ENCODE data around the gene NDRG3. TPM values are rescaled to one million over a fixed set of nuclear protein-coding genes. Genes with fewer than 3 reads are reported as not detected.
"Not testable (repeated sequence)": the region's sequence is repeated elsewhere in the genome, so short reads cannot be mapped to it uniquely, and the experiment has no call there.

Gene NDRG3
- total RNA-seq, 1 donor from 2014 or later = 26.8 TPM

DNA sequence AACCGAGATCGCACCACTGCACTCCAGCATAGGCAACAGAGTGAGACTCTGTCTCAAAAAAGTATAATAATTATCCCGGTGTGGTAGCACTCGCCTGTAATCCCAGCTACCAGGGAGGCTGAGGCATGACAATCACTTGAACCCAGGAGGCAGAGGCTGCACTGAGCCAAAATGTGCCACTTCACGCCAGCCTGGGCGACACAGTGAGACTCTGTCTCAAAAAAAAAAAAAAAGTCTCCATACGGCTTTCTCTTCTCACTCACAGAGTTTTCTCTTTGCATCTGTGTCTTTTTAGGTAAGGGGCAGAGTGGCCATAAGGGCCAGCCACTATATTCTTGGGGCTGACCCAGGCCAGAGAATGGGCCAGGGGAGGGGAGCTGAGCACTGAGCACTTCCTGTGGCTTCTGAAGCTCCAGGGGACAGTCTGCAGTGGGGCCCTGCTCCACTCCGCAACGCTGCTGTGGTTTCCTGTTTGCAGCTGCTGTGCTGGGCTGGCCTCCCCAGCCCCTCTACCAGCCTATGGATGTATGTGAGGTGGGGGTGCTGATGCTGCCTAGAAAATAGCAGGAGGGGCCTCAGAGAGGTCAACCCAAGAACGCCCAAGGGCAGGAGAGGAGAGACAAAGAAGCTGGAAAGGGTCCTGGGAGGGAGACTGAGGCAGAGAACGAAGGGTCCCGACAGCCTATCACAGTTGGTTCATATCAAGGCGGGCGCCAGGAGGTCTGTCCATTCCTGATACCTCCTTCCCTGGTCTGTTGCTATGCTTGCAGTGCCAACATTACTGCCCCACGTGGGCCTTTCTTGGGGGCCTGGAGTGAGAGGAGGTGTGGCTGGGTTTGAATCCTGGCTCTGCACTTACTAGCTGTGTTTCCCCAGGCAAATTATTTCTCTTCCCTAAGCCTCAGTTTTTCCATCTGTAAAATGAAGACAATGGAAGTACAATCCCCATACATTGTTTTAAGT lies 115.9 kb downstream of the NDRG3 start:
- peak overlapping the region; percentile 60 for H3K4me3 Mint-ChIP-seq (ENCODE audit: low read depth)
- H3K36me3 Mint-ChIP-seq (ENCODE audit: low read depth) = peaks cover 75% of the 10 kb centered on the region
- no peaks in the 10 kb centered on the region for H3K27me3 Mint-ChIP-seq (ENCODE audit: low read depth)
- intact Hi-C loops (cut with micrococcal nuclease) = no loop called here
- peak; percentile 45 for DNase-seq (ENCODE audit: low spot score)
- H3K9me3 Mint-ChIP-seq = no peaks in the 10 kb centered on the region
- peaks cover 25% of the 10 kb centered on the region for H3K4me1 Mint-ChIP-seq (ENCODE audit: low read depth)
- H3K27ac Mint-ChIP-seq = peak overlapping the region; percentile 92

DNA sequence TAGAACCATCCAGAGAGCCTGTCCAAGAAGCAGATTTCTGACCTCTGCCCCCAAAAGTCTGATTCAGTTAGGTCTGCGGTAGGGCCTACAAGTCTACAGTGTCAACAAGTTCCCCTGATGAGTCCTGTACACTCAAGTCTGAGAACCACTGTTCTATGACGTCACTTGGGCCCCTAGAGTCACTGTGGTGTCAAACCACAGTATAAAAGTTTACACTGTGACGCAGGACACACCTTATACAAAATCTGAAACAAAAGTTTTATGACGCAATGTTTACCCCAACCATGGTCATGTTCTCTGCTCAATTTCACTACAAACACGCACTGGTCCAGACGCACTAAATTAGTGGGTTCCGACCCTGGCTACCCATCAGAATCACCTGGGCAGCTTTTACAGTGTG lies 117.8 kb downstream of the NDRG3 start:
- DNase-seq (ENCODE audit: low spot score) = no peak
- Mint-ChIP-seq H3K27ac (peak overlapping the region; percentile 28), H3K36me3 (ENCODE audit: low read depth) (peaks cover 83% of the 10 kb centered on the region)

DNA sequence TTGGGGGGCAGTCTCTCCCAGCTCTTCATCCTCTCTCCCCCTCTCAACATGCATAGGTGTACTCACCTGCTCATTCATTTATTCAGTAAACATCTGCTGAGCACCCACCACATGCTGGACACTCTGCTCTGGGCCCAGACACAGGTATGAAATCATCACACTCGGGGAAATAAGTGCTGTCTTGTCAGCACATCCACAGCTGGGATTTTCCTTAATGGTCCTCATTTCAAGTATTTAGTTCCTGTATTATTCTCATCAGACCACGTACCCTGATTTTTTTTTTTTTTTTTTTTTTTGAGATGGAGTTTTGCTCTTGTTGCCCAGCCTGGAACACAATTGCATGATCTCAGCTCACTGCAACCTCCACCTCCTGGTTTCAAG lies 121.0 kb downstream of the NDRG3 start:
- peaks cover 21% of the 10 kb centered on the region for H3K4me1 Mint-ChIP-seq (ENCODE audit: low read depth)
- peaks cover 59% of the 10 kb centered on the region for H3K36me3 Mint-ChIP-seq (ENCODE audit: low read depth)
- DNase-seq (ENCODE audit: low spot score) = no peak
- no peaks in the 10 kb centered on the region for H3K9me3 Mint-ChIP-seq
- no peak overlapping the region for H3K27ac Mint-ChIP-seq
- H3K27me3 Mint-ChIP-seq (ENCODE audit: low read depth) = no peaks in the 10 kb centered on the region
- no peak overlapping the region for H3K4me3 Mint-ChIP-seq (ENCODE audit: low read depth)
- intact Hi-C loops (cut with micrococcal nuclease) = no loop called here

More for the DNA sequence above, 117.8 kb downstream of the NDRG3 start:
- no peaks in the 10 kb centered on the region for H3K27me3 Mint-ChIP-seq (ENCODE audit: low read depth)
- no peak overlapping the region for H3K4me3 Mint-ChIP-seq (ENCODE audit: low read depth)
- intact Hi-C loops (cut with micrococcal nuclease) = no loop called here
- peaks cover 29% of the 10 kb centered on the region for H3K4me1 Mint-ChIP-seq (ENCODE audit: low read depth)
- H3K9me3 Mint-ChIP-seq = no peaks in the 10 kb centered on the region

DNA sequence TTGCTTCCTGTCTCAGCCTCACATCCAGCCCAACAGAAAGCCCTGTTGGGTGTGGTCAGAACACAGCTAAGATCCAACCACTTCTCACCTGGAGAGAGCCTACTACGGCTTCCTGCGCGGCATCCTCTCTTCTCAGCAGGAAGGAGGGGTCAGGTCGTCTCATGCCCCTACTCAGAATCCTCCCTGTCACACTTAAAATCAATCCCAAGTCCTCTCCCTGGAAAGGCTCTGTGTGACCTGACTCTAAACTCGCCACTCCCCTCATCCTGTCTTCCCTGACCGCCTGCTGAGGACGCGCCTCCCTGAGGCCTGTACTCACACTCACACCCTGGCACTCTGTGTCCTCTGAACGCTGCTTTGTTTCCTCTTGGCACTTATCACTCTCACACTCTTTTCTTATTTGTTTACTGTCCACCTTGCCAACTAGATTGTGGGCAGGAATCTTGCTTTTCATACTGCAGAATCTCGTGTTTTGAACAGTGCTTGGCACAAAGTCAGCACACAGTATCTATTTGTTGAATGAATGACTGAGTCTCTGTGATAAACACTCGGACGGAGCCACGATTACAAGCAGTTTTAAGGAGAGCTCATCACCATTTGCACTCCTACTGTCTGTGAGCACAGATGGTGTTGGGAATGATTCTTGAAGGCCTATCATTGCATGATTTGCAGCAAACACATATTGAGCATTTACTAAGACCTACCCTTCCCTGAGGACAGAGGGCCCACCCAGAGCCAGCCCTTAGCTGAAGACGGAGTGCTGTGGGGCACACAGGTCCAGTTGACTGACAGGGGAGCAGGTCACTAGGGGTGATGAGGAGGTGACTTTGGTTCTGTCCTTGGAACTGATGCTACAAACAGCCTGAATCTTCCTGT lies 121.6 kb downstream of the NDRG3 start:
- intact Hi-C loops (cut with micrococcal nuclease) = no loop called here
- H3K4me3 Mint-ChIP-seq (ENCODE audit: low read depth) = no peak overlapping the region
- no peak for DNase-seq (ENCODE audit: low spot score)
- peaks cover 15% of the 10 kb centered on the region for H3K4me1 Mint-ChIP-seq (ENCODE audit: low read depth)
- H3K36me3 Mint-ChIP-seq (ENCODE audit: low read depth) = peaks cover 53% of the 10 kb centered on the region
- no peaks in the 10 kb centered on the region for H3K9me3 Mint-ChIP-seq
- H3K27me3 Mint-ChIP-seq (ENCODE audit: low read depth) = no peaks in the 10 kb centered on the region
- peak overlapping the region; percentile 16 for H3K27ac Mint-ChIP-seq

DNA sequence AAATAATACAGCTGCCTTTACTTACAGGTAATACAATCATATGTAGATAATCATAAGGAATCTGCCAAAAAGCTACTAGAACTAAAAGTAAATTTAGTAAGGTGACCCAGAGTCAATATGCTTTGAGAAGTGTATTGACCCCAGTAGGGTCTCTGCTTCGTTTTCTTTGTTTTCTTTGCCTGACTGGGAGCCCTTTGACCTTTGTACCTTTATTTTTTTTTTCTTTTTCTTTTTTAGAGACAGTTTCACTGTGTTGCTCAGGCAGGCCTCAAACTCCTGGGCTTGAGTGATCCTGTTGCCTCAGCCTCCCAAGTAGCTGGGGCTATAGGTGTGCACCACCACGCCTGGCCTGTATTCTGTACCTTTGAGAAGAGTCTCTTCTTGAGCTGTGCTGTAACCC lies 122.4 kb downstream of the NDRG3 start:
- H3K36me3 Mint-ChIP-seq (ENCODE audit: low read depth) = peaks cover 52% of the 10 kb centered on the region
- peaks cover 12% of the 10 kb centered on the region for H3K4me1 Mint-ChIP-seq (ENCODE audit: low read depth)

DNA sequence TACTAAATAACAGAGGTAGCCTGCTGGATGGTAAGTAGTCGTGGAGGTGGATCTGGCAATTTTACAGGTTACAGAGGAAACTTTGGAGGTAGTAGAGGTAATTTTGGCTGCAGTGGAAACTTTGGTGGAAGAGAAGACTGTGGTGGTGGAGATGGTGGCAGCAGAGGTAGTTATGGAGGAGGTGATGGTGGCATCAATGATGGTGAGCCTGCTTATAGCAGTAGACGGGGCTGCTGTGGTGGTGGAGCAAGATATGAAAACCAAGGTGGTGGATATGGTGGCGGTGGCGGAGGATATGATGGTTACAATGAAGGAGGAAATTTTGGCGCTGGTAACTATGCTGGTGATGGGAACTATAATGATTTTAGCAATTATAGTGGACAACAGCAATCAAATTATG lies 125.0 kb downstream of the NDRG3 start:
- Mint-ChIP-seq H3K9me3 (no peaks in the 10 kb centered on the region), H3K4me3 (ENCODE audit: low read depth) (no peak overlapping the region), H3K4me1 (ENCODE audit: low read depth) (peaks cover 7% of the 10 kb centered on the region), H3K27me3 (ENCODE audit: low read depth) (no peaks in the 10 kb centered on the region), H3K36me3 (ENCODE audit: low read depth) (peaks cover 35% of the 10 kb centered on the region), H3K27ac (no peak overlapping the region)
- intact Hi-C loops (cut with micrococcal nuclease) = no loop called here
- DNase-seq (ENCODE audit: low spot score) = no peak

More for the DNA sequence above, 122.4 kb downstream of the NDRG3 start:
- intact Hi-C loops (cut with micrococcal nuclease) = no loop called here
- no peak for DNase-seq (ENCODE audit: low spot score)
- no peaks in the 10 kb centered on the region for H3K9me3 Mint-ChIP-seq
- H3K27me3 Mint-ChIP-seq (ENCODE audit: low read depth) = no peaks in the 10 kb centered on the region
- no peak overlapping the region for H3K4me3 Mint-ChIP-seq (ENCODE audit: low read depth)
- H3K27ac Mint-ChIP-seq = peak overlapping the region; percentile 52

DNA sequence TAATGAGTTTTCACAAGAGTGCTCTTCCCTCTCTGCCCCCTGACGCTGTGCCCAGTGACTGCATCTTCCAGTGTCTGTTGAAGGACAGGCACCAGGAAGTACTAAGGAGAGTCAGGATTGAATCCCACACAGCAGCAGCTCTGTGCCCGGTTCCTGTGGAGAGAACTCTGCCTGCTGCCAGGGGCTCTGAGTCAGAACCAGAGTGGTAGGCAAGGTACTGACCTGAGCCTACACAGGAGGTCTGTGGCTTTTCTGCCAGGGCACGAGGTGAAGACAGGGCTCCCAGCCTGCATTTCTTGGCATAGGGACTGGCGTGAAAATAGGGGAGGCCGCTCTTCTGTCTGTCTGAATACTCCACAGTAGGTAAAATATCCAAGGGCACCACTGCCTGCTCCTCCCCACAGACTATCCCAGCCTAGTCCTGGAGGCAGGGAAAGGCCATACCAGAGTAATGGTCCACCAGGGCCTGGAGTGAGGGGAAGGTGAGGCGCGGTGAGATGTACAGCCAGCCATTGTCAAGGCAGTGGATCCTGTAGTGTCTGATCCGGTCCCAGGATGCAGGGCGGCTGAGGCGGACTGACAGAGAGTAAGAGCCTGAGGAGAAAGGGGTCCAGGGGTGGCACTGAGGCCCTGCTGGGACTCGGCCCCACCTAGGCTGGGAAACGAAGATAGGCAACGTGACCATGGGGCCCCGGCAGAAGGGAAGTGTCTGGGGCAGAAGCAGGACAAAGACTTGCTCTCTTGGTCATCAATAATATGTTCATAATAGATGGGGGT lies 130.9 kb downstream of the NDRG3 start:
- no peak overlapping the region for H3K4me3 Mint-ChIP-seq (ENCODE audit: low read depth)
- H3K36me3 Mint-ChIP-seq (ENCODE audit: low read depth) = peaks cover 59% of the 10 kb centered on the region
- intact Hi-C loops (cut with micrococcal nuclease) = no loop called here
- H3K4me1 Mint-ChIP-seq (ENCODE audit: low read depth) = peaks cover 3% of the 10 kb centered on the region
- H3K9me3 Mint-ChIP-seq = no peaks in the 10 kb centered on the region
- no peak overlapping the region for H3K27ac Mint-ChIP-seq
- no peaks in the 10 kb centered on the region for H3K27me3 Mint-ChIP-seq (ENCODE audit: low read depth)
- no peak for DNase-seq (ENCODE audit: low spot score)

DNA sequence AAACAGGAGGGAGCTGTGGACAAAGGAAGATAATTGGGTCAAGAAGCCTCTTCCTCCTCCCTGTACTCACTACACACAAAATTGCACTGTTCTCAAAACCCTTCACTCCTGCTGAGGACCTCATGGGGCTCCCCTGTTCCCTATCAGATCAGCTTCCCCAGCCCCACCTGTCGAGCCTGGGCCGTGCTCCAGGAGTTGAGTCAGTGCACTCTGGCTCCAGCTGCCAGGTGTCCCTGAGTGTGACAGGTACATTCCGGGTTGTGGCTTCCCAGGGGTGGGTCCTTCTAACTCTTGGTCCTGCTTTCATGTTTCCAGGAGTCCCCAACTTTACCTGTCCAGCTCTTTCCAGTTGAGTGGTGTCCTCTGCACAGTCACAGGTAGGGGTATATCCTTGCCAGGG lies 131.9 kb downstream of the NDRG3 start:
- no peaks in the 10 kb centered on the region for H3K9me3 Mint-ChIP-seq
- H3K36me3 Mint-ChIP-seq (ENCODE audit: low read depth) = peaks cover 68% of the 10 kb centered on the region
- H3K4me3 Mint-ChIP-seq (ENCODE audit: low read depth) = no peak overlapping the region
- no peak overlapping the region for H3K27ac Mint-ChIP-seq
- DNase-seq (ENCODE audit: low spot score) = no peak
- peaks cover 3% of the 10 kb centered on the region for H3K4me1 Mint-ChIP-seq (ENCODE audit: low read depth)
- no peaks in the 10 kb centered on the region for H3K27me3 Mint-ChIP-seq (ENCODE audit: low read depth)
- intact Hi-C loops (cut with micrococcal nuclease) = loop anchor here (2.0 kb wide), 1 partner anchor 115 kb away; no protein-coding TSS in a partner anchor

DNA sequence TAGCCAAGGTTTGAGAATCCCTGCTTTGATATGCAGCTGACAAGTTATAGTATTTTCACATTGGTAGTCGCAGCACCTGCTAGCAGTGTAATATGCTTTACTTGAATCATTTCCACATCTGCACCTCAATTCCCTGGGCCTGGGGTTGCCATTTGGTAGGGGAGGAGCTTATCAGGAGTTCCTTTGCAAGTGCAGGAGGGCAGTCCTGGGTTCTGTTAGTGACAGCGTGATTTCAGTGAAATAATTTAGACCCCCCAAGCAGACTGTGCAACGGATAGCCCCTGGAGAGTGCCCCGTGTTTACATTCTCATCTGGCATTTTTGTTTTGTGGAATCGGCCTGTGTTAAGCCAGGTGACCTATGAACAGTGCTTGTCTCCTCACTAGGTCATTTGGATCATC lies 134.3 kb downstream of the NDRG3 start:
- no peak overlapping the region for H3K4me3 Mint-ChIP-seq (ENCODE audit: low read depth)

DNA sequence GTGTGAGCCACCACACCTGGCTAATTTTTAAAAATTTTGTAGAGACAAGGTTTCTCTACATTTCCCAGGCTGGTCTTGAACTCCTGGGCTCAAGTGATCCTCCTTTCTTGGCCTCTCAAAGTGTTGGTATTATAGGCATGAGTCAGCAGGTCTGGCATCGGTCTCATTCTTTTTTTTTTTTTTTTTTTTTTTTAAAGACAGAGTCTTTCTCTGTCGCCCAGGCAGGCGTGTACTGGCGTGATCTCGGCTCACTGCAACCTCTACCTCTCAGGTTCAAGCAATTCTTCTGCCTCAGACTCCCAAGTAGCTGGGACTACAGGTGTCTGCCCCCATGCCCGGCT lies 137.5 kb downstream of the NDRG3 start:
- intact Hi-C loops (cut with micrococcal nuclease) = loop anchor here (5.0 kb wide), 1 partner anchor 51 kb away; no protein-coding TSS in a partner anchor
- DNase-seq (ENCODE audit: low spot score); H3K9me3 Mint-ChIP-seq; H3K27ac Mint-ChIP-seq; H3K27me3 Mint-ChIP-seq (ENCODE audit: low read depth); H3K4me3 Mint-ChIP-seq (ENCODE audit: low read depth): not testable (repeated sequence)
- Mint-ChIP-seq H3K4me1 (ENCODE audit: low read depth) (peaks cover 19% of the 10 kb centered on the region), H3K36me3 (ENCODE audit: low read depth) (peaks cover 68% of the 10 kb centered on the region)

More for the DNA sequence above, 134.3 kb downstream of the NDRG3 start:
- Mint-ChIP-seq H3K27me3 (ENCODE audit: low read depth) (no peaks in the 10 kb centered on the region), H3K9me3 (no peaks in the 10 kb centered on the region), H3K4me1 (ENCODE audit: low read depth) (peaks cover 13% of the 10 kb centered on the region), H3K27ac (no peak overlapping the region), H3K36me3 (ENCODE audit: low read depth) (peaks cover 85% of the 10 kb centered on the region)
- intact Hi-C loops (cut with micrococcal nuclease) = loop anchor here (2.0 kb wide), 1 partner anchor 117 kb away; no protein-coding TSS in a partner anchor
- DNase-seq (ENCODE audit: low spot score) = no peak

DNA sequence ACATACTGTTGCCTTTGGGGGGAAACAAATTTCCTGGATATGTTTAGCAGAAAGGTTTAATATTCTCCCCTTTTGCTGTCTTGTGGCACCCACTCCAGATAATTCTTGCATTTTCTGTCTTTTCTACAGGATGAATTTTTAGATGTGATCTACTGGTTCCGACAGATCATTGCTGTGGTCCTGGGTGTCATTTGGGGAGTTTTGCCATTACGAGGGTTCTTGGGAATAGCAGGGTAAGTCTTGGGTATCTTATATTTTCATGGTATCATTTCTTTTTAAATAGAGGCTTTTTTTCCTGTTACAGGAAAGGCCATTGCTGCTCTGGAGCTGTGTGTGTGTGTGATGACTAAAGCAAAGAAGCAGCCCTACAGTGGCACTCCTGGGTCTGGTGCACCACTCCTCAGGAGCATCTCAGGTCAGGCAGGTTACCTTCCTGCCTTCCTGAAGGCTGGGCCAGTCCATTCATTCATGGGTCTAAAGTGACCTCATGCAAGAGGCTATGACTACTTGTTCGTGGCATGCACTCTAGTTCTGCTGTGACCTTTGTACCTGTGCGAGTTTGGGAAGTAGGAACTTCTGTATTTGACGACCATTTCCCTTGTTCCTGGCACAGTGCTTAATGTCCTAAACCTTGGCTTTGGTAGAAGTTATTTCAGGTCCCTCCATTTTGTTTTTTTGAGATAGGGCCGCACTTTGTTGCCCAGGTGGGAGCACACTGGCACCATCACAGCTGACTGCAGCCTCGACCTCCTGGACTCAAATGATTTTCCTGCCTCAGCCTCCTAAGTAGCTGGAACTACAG lies 138.1 kb downstream of the NDRG3 start:
- peaks cover 62% of the 10 kb centered on the region for H3K36me3 Mint-ChIP-seq (ENCODE audit: low read depth)
- H3K4me3 Mint-ChIP-seq (ENCODE audit: low read depth) = peak overlapping the region; percentile 99
- H3K27me3 Mint-ChIP-seq (ENCODE audit: low read depth) = no peaks in the 10 kb centered on the region
- intact Hi-C loops (cut with micrococcal nuclease) = loop anchor here (5.0 kb wide), 1 partner anchor 50 kb away; no protein-coding TSS in a partner anchor
- H3K9me3 Mint-ChIP-seq = no peaks in the 10 kb centered on the region
- H3K27ac Mint-ChIP-seq = peak overlapping the region; percentile 60
- no peak for DNase-seq (ENCODE audit: low spot score)
- peaks cover 19% of the 10 kb centered on the region for H3K4me1 Mint-ChIP-seq (ENCODE audit: low read depth)
